GM13977 (cell line): ENCODE data around the gene SKIC8.

Experiments
- DNase-seq: peaks from one replicate; pipeline ENCODE4 v3.0.0; 2012; ENCODE audit warnings: low spot score
- CTCF ChIP-seq: IDR thresholded peaks from 2 replicates; pipeline ENCODE4 v1.5.1; 2012; ENCODE audit warnings: mild to moderate bottlenecking, control low read depth; ENCODE audit not compliant: insufficient read depth; ENCODE audit errors: extremely low read depth, missing control alignments
- in situ Hi-C: fragments of 300-500 bp; cut with MboI; formaldehyde crosslinking; loops from one replicate; pipeline ENCODE4 v1.12.0; 2022; ENCODE audit warnings: low sequenced_read_pairs, low pct_unique_long_range_greater_than_20kb, mixed read lengths, inconsistent platforms; ENCODE audit not compliant: unreplicated experiment

SKIC8 gene

GRCh38 chr15:78329625-78330024 is 30.2 kb upstream of the SKIC8 start:
- no peak for DNase-seq
- in situ Hi-C loops: no loop called here
- TF ChIP-seq CTCF: no peak

GRCh38 chr15:78327466-78327865 is 28.1 kb upstream of the SKIC8 start:
- no peak for TF ChIP-seq CTCF
- in situ Hi-C loops: no loop called here
- no peak for DNase-seq

GRCh38 chr15:78325092-78325843 is 25.9 kb upstream of the SKIC8 start:
- DNase-seq: no peak
- in situ Hi-C loops: no loop called here
- TF ChIP-seq CTCF: no peak

GRCh38 chr15:78324144-78324543 is 24.7 kb upstream of the SKIC8 start:
- TF ChIP-seq CTCF: no peak
- in situ Hi-C loops: no loop called here
- no peak for DNase-seq

GRCh38 chr15:78323693-78324092 is 24.3 kb upstream of the SKIC8 start:
- no peak for TF ChIP-seq CTCF
- in situ Hi-C loops: no loop called here
- no peak for DNase-seq

- in situ Hi-C loops: no loop called here
- TF ChIP-seq CTCF: no peak
- DNase-seq: no peak
These were observed 23.5 kb upstream of the SKIC8 start for GRCh38 chr15:78322724-78323521.
